Glomerular endothelial cell (primary cell): ENCODE data around the gene PI4K2B. TPM values are rescaled to one million over a fixed set of nuclear protein-coding genes. Genes with fewer than 3 reads are reported as not detected.
"Not testable (repeated sequence)": the region's sequence is repeated elsewhere in the genome, so short reads cannot be mapped to it uniquely, and the experiment has no call there.

Experiments
- DNase-seq: peaks from one replicate; pipeline ENCODE4 v3.0.0-alpha.2; 2011; ENCODE audit warnings: low read depth, low spot score; ENCODE audit errors: extremely low read depth
- total RNA-seq: library from RNA; depleted of rRNA; stranded (reverse); fragments of >200 nt; gene quantifications from 2 replicates; pipeline ENCODE4 v1.2.3, GENCODE V29; 2015

Gene PI4K2B
- total RNA-seq, 1 donor from 2014 or later = 18.1 TPM

DNA sequence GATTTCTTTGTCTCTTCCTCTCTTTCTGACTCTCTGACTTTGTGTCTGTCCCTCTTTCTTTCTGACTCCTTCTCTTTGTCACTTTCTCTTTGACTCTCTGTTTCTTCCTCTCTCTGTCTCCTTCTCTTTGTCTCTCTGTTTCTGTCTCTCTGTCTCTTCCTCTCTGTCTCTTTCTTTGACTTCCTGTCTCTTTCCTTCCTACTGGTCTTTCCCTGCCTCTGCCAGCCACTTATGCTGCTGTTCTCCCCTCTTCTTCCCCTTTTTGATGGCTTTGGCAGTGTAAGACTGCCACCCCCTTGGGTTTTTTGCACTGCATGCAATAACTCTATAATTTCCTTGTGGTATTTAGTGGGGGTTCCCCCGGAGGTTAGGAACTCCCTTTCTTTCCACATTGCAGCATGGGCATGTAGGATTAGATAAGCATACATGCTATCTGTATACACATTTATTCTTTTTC is 6.9 kb downstream of the PI4K2B start:
- DNase-seq = not testable (repeated sequence)

DNA sequence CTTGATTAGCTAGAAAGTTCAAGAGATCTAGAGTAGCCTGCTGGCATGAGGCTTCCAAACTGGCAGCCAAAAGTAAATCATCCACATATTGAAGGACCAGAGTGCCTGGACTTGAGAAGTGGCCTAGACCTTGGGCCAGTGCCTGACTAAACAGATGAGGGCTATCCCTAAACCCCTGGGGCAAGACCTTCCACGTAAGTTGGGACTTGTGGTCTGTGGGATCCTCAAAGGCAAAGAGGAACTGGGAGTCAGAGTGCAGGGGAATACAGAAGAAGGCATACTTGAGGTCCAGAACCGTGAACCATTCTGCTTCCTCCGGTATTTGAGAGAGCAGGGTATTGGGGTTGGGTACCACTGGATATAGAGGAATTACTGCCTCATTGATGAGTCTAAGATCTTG is 8.4 kb downstream of the PI4K2B start:
- DNase-seq = not testable (repeated sequence)

DNA sequence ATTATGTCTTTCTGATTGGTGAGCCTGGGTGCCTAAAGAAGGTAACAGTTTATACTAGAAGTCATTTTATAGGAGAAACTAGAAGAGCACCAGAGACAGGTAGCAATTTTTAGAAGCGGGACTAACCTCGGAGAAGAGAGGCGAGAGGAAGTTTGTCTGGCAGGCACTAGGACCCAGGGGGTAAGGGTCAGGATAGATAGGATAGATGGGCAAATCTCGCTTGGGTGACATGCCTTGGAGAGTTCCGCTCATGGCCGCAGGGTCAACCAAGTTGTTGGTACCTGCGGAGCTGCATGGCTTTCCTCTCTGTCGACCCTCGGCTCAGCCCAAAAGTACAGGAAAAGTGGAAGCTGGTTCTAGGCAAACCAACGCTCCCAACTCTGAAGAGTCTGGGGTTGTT is 11.3 kb downstream of the PI4K2B start:
- no peak for DNase-seq

DNA sequence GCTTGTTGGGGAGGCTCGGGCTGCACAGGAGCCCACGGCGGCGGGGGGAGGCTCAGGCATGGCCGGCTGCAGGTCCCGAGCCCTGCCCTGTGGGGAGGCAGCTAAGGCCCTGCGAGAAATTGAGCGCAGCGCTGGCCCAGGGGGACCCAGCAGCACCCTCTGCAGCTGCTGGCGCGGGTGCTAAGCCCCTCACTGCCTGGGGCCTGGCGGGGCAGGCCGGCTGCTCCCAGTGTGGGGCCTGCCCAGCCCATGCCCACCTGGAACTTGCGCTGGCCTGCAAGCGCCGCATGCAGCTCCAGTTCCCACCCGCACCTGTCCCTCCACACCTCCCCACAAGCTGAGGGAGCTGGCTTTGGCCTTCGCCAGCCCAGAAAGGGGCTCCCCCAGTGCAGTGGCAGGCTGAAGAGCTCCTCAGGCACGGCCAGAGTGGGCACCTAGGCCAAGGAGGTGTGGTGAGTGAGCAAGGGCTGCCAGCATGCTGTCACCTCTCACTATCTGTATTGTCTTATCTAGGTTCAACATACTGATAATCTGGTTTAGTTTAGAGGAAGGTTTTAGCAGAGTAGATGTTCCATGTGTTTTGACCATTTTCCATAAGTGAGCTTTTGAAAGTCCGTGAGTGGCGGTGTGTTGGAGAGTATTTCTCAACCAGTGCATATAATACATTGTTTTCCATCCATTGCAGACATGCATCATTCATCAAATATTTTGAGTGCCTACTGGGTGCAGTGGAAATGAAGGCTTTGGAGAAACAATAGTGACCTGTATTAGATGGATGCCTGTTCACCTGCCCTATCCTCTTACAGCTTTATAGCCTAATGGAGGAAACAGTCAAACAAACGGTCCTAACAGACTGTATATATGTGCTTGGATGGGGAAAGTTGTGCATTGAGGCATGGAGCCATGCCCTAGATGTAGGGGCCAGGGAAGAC is 13.1 kb downstream of the PI4K2B start:
- DNase-seq = no peak

DNA sequence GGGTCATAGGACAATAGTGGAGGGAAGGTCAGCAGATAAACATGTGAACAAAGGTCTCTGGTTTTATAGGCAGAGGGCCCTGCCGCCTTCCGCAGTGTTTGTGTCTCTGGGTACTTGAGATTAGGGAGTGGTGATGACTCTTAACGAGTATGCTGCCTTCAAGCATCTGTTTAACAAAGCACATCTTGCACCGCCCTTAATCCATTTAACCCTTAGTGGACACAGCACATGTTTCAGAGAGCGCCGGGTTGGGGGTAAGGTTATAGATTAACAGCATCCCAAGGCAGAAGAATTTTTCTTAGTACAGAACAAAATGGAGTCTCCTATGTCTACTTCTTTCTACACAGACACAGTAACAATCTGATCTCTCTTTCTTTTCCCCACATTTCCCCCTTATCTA is 15.0 kb downstream of the PI4K2B start:
- DNase-seq = not testable (repeated sequence)

DNA sequence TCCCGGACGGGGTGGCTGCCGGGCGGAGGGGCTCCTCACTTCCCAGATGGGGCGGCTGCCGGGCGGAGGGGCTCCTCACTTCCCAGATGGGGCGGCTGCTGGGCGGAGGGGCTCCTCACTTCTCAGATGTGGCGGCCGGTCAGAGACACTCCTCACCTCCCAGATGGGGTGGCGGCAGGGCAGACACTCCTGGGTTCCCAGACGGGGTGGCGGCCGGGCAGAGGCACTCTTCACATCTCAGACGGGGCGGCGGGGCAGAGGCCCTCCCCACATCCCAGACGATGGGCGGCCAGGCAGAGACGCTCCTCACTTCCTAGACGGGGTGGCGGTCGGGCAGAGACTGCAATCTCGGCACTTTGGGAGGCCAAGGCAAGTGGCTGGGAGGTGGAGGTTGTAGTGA is 15.7 kb downstream of the PI4K2B start:
- not testable (repeated sequence) for DNase-seq

DNA sequence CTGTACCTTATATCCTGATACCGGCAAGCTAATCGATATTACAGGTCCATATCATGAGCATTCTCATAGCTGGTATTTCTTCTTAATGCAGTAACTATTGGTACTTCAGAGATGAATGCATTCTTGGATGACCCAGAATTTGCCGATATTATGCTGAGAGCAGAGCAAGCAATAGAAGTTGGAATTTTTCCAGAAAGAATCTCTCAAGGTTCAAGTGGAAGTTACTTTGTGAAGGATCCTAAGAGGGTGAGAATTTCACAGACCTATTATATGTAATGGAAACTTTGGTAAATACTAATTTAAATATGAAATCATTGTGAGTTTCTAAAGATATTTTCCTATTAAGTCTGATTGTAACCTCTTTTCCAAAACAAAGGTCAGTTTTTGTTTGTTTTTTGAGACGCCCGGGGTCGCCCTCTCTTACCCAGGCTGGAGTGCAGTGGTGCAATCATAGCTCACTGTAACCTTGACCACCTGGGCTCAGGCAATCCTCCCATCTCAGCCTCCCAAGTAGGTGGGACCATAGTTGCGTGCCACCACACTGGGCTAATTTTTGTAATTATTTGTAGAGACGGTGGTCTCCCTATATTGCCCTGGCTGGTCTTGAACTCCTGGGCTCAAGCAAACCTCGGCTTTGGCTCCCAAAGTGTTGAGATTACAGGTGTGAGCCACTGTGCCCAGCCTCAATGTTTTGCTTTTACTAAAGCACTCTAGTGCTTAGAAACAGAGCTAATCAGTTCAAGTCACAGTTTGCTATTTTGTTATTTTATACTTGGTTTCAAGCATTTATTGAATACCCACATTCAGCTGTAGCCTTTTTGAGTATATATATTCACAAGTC is 18.6 kb downstream of the PI4K2B start:
- DNase-seq = no peak

DNA sequence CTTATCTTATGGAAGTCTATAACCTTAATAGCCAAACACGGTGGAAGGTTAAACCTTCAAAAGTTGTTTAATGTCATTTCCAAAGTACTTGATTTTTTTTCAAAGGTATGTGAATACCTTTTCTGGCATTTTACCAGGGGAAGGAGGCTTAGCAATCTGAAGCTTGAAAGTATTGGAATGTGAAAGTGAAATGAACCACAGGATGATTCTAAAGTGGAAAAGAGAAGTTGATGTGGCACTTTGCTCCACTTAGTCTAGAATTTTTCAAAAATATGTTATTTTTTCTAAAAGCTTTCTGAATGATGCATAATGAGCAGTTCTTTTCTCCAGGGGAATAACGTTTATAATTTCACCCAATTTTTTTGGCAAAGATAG is 19.2 kb downstream of the PI4K2B start:
- DNase-seq = no peak

DNA sequence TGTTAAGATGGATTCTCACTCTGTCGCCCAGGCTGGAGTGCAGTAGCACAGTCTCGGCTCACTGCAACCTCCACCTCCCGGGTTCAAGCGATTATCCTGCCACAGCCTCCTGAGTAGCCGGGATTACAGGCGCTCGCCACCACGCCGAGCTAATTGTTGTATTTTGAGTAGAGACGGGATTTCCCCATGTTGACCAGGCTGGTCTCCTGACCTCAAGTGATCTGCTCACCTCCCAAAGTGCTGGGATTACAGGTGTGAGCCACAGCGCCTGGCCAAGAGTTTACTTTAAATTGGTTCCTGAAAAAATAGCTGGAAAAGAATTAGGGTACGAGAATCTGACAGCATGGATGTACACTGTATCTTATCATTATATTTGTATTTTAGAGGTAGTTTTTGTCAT is 20.0 kb downstream of the PI4K2B start:
- DNase-seq = not testable (repeated sequence)

DNA sequence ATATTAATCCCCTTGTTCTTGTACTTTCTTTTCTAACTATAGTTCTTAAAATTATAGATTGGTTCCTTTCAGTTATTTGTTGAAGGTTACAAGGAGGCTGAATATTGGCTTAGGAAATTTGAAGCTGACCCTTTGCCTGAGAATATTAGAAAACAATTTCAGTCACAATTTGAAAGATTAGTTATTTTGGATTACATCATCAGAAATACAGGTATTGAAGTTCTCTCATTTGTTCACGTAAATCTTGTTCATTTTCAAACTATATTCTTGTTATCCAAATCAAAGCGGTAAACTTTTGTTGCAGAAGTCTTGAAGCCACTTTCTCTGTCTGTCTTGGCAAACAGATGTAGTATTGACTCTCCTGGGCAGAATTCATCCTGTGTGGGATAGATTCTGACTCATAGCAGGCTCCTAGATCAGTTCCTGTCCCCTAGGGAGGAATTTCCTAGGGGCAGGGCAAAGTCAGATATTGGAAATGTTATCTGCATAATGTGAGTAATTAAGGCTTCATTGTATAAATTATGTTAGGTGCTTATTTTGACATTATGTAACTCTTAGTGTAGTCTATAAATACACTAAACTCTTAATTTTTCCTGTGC is 25.2 kb downstream of the PI4K2B start:
- DNase-seq = peak; percentile 36

DNA sequence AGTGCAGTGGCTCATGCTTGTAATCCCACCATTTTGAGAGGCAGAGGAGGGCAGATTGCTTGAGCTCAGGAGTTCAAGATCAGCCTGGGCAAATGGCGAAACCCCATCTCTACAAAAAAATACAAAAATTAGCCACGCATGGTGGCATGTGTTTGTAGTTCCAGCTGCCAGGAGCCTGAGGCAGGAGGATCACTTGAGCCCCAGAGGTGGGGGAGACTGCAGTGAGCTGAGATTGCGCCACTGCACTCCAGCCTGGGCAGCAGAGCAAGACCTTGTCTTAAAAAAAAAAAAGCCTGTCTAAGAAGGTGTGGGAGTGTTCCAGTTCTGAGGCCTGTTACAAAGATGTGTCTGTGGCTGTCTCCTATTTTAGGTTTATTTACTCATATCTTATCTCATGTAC is 38.0 kb downstream of the PI4K2B start:
- DNase-seq = no peak

DNA sequence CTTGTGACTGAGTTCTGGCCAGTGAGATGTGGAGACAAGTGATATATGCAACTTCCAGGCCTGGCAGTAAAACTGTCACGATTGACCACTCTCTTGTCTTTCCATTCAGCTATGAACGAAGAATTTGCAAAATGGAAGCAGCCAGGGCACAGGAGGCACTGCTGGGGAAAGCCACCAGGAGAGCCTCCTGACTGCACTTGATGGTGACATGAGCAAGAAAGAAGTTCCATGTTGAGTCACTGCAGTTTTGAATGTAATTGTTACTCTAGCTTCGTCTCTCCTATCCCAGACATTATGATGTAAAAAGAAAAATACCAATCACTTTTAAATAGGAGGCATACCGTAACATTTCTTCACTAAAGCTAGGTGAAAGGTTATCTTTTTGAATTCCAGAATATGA is 46.4 kb downstream of the PI4K2B start:
- DNase-seq = no peak

DNA sequence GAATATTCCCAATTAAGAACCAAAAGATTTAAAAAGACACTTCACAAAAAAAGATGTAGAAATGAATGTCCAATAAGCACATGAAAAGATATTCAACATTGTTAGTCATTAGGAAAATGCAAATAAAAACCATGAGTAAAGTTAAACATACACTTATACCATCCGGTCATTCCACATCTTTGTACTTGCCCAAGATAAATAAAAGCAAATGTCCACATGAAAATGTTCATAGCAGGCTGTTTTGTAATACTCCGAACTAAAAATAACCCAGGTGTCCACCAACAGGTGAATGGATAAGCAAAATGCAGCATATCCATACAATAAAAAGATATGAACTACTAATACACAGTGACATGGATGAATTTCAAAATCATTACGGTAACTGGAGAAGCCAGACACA is 50.1 kb downstream of the PI4K2B start:
- no peak for DNase-seq

DNA sequence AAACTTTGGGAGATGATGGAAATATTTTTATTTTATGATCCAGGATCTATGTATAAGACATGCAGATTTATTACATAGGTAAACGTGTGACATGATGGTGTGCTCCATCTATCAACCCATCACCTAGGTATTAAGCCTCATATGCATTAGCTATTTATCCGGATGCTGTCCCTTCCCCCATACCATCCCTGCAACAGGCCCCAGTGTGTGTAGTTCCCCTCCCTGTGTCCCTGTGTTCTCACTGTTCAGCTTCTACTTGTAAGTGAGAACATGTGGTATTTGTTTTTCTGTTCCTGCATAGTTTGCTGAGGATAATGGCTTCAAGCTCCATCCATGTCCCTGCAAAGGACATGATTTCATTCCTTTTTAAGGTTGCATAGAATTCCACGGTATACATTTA is 50.6 kb downstream of the PI4K2B start:
- DNase-seq = no peak

DNA sequence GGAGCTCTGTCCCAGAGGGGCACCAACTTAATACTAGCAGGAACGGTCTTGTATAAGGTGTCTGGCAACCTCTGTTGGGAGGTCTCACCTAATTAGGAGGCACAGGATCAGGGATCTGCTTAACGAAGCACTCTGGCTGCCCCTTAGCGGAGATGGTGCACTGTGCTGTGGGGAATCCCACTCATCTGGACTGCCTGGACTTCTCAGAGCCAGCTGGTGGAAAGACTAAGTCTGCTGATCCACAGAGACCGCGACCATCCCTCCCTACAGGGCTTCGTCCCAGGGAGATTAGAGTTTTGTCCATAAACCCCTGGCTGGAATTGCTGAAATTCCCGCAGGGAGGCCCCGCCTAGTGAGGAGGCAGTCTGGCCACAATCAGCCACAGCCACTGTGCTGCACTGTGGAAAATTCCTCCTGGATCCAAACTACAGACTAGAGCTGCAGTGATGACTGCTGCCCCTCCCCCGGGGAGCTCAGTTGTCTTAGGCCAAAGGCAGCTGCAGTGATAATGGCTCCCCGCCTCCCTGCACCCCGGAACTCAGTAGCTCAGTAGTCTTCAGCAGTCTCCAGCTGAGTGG is 56.7 kb downstream of the PI4K2B start:
- DNase-seq = no peak

DNA sequence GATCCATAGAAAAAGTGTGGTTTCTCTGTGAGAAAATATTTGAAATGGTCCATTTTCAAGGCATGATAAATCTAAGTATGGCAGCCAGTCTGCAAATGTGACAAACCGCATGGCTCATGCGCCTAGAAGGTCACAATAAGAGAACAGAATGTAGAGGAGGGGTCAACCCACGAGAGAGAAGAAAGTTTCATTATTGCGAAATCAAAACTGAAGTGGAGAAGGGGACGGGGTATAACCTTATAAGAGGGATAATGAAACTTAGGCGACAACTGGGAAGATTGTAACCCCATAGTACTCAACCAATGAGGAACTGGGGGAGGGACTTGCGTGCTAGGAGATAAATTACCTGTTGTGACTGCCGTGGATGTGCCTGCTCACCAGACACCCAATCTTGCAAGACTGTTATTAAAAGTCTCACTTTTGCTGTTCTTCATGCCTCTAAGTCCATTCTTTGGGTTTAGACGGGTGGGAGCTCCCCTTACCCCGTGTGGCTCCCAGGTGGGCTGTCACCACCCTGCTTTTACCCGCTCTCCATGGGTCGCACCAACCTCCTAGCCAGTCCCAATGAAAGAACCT is 57.4 kb downstream of the PI4K2B start:
- no peak for DNase-seq

DNA sequence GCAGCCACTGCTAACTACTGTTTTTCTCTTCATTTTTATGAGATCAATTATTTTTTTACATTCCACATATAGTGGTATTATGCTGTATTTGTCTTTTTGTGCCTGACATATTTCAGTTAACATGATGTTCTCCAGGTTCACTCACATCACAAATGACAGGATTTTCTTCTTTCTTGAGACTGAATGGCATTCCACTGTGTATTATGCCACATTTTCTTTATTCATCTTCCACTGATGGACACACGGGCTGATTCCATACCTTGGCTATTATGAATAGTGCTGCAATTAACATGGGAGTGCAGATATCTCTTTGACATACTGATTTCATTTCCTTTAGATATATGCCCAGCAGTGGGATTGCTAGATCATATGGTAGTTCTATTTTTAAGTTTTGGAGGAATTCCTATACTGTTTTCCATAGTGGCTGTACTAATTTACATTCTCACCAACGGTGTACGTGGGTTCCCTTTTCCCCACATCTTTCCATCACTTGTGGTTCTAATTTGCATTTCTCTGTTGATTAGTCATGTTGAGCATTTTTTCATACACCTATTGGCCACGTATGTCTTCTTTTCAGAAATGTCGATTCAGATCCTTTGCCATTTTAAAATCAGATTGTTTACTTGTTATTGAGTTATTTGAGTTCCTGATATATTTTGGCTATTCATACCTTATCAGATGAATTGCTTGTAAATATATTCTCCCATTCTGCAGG is 63.9 kb downstream of the PI4K2B start:
- no peak for DNase-seq

DNA sequence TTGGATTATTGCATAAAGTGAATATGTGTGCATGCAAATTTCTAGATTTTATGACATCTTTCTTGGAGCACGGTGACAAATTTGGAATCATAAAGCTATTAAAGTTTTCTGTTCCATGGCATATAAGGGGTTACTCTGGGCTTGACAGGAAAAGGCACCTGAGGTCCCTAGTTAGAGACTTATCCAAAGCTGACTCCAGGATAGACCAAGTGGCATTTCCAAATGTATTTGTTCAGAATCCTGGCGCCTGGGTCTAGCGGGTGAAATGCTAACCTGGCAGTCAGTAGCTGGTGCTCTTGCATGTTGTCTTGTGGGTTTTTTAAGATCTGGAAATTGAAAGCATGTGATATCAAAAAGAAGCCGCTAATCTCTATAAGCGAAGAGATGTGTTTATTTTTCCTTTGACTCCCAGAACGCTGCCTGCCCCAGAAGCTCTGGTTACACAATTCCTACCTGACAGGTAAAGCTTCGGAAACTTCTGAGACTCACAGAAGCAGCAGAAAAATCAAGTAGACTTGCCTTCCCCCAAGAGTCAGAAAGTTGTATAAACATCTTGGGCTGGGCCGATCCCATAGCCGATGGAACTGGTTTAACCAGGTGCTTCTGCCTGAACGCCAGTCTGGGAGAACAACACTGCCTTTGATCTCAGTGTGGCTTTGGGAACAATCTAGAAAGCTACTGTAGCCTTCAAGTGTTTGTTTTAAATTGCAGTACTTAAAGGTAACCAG is 65.8 kb downstream of the PI4K2B start:
- no peak for DNase-seq

DNA sequence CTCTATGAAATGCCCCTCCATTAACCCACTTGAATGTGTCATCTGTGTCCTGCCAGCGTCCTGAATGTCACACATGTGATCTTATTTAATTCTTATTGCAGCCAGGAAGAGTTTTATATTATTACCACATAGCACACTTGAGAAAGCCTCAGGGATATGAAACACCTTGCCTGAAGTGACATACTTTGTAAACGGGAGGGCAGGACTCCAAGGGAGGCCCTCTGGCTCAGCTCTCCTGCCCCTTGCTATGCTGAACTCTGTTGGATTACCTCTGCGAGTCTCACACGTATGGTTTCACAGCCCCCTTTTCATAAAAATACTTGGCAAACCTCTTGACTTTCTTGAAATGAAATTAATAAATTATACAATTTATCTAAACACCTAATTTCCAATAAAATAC is 67.6 kb downstream of the PI4K2B start:
- no peak for DNase-seq
